Placental pericyte (primary cell): ENCODE measurements around the gene PSMB3. TPM values are rescaled to one million over a fixed set of nuclear protein-coding genes. Genes with fewer than 3 reads are reported as not detected.

Experiments used
- small RNA-seq: library from RNA; depleted of rRNA; stranded (forward); fragments of <200 nt; gene quantifications from one replicate; pipeline ENCODE3, GENCODE V24; 2012; ENCODE audit warnings: low replicate concordance
- total RNA-seq: library from RNA; depleted of rRNA; stranded (reverse); fragments of >200 nt; gene quantifications from 2 replicates; pipeline ENCODE4 v1.2.3, GENCODE V29; 2012

PSMB3 gene
- 172 and 303 TPM in 2 replicates for total RNA-seq

GRCh38 chr17:38752308-38753070 lies at the start of gene PSMB3:
Gene PSMB3 (plus strand): TSS chr17:38752741. CDS start chr17:38752827, 86 bp downstream.

GRCh38 chr17:38704606-38705522 lies 47.7 kb upstream of the PSMB3 start, which contains the start of gene MLLT6:
Gene MLLT6 (plus strand): TSS chr17:38705273. CDS start chr17:38705633, 360 bp downstream.

GRCh38 chr17:38729886-38730525 lies 22.5 kb upstream of the PSMB3 start, which contains the start of gene CISD3:
Gene CISD3 (plus strand): TSS chr17:38730341. CDS start chr17:38730359, 18 bp downstream.

GRCh38 chr17:38748149-38748891 lies 4.2 kb upstream of the PSMB3 start, which contains the start of gene PCGF2:
Gene PCGF2 (minus strand): TSS chr17:38748336. CDS start chr17:38740402, 7,934 bp downstream.

GRCh38 chr17:38799501-38800236 lies 47.1 kb downstream of the PSMB3 start, which contains the start of gene PIP4K2B:
Gene PIP4K2B (minus strand): TSS chr17:38799556. CDS start chr17:38799424, 132 bp downstream.

Small RNA genes lying within 50 kb of the gene (small RNA-seq; reads per million reads assigned to genes)
- gene MIR4726 (not detected), gene RNA5SP440 (0.85 reads per million, percentile 38 among the genes with 10 or more reads in this experiment), gene RNU6-866P (not detected)

Other genes starting within 250 kb of the PSMB3 start
- gene SRCIN1, start 146.8 kb upstream of the PSMB3 start, total RNA-seq: not detected in 2 replicates
- 0.86 and 0.88 TPM in 2 replicates for gene EPOP, start 77.8 kb upstream of the PSMB3 start, total RNA-seq
- gene MLLT6, start 47.5 kb upstream of the PSMB3 start, total RNA-seq: 16.9 and 25.3 TPM in 2 replicates
- 1.5 and 5.3 TPM in 2 replicates for gene CISD3, start 22.4 kb upstream of the PSMB3 start, total RNA-seq
- gene PCGF2, start 4.4 kb upstream of the PSMB3 start, total RNA-seq: 4.6 and 12.5 TPM in 2 replicates
- 28.0 and 69.3 TPM in 2 replicates for gene PIP4K2B, start 46.8 kb downstream of the PSMB3 start, total RNA-seq
- gene CWC25, start 72.6 kb downstream of the PSMB3 start, total RNA-seq: 13.8 and 13.9 TPM in 2 replicates
- gene RPL23, start 101.0 kb downstream of the PSMB3 start, total RNA-seq: 553 and 1,306 TPM in 2 replicates
- 250 and 340 TPM in 2 replicates for gene LASP1, start 117.3 kb downstream of the PSMB3 start, total RNA-seq
- gene FBXO47, start 214.7 kb downstream of the PSMB3 start, total RNA-seq: not detected in 2 replicates